GM12872 (cell line): ENCODE results near the gene CERS6.

ENCODE experiments used
- CTCF ChIP-seq: IDR thresholded peaks from 3 replicates; pipeline ENCODE4 v1.5.1; 2011; ENCODE audit warnings: low read depth, mild to moderate bottlenecking, low read length, moderate library complexity; ENCODE audit not compliant: insufficient read depth

The CERS6 gene

GRCh38 chr2:168515502-168515901, 59.4 kb downstream of the CERS6 start:
- TF ChIP-seq CTCF = no peak

GRCh38 chr2:168517816-168518215, 61.7 kb downstream of the CERS6 start:
- no peak for TF ChIP-seq CTCF

- no peak for TF ChIP-seq CTCF
These were observed 62.5 kb downstream of the CERS6 start for GRCh38 chr2:168518555-168519066.

GRCh38 chr2:168519534-168520308, 63.6 kb downstream of the CERS6 start:
- no peak for TF ChIP-seq CTCF

GRCh38 chr2:168521053-168521741, 65.1 kb downstream of the CERS6 start:
- no peak for TF ChIP-seq CTCF

- TF ChIP-seq CTCF = no peak
These were observed 66.4 kb downstream of the CERS6 start for GRCh38 chr2:168522446-168522845.

GRCh38 chr2:168524005-168524404, 67.9 kb downstream of the CERS6 start:
- no peak for TF ChIP-seq CTCF
